HS-27A (cell line): ENCODE measurements around the gene UBASH3A.

Experiments used
- DNase-seq: peaks from one replicate; pipeline ENCODE4 v3.0.0-alpha.2; 2012; ENCODE audit warnings: low read depth, missing footprints

Gene UBASH3A

GRCh38 chr21:42403611-42404231, at the start of gene UBASH3A:
TSS of gene UBASH3A (plus strand) at chr21:42403902. CDS start at chr21:42403946, 44 bp downstream.
- no peak for DNase-seq

- DNase-seq, result no peak
These were observed 47.7 kb upstream of the UBASH3A start for GRCh38 chr21:42356046-42356445.

GRCh38 chr21:42356650-42357049, 47.1 kb upstream of the UBASH3A start:
- DNase-seq, result no peak

- no peak for DNase-seq
These were observed 46.4 kb upstream of the UBASH3A start for GRCh38 chr21:42357307-42357706.

GRCh38 chr21:42358261-42358660, 45.4 kb upstream of the UBASH3A start:
- no peak for DNase-seq

- DNase-seq, result no peak
These were observed 44.8 kb upstream of the UBASH3A start for GRCh38 chr21:42358937-42359336.

- no peak for DNase-seq
These were observed 43.4 kb upstream of the UBASH3A start for GRCh38 chr21:42360317-42360716.

- DNase-seq, result no peak
These were observed 42.4 kb upstream of the UBASH3A start for GRCh38 chr21:42361286-42361685.

- DNase-seq, result no peak
These were observed 41.5 kb upstream of the UBASH3A start for GRCh38 chr21:42362198-42362597.

GRCh38 chr21:42362700-42363099, 41.0 kb upstream of the UBASH3A start:
- DNase-seq, result no peak

- no peak for DNase-seq
These were observed 40.4 kb upstream of the UBASH3A start for GRCh38 chr21:42363312-42363711.

- no peak for DNase-seq
These were observed 39.3 kb upstream of the UBASH3A start for GRCh38 chr21:42364304-42364865.

- DNase-seq, result no peak
These were observed 37.9 kb upstream of the UBASH3A start for GRCh38 chr21:42365770-42366169.

GRCh38 chr21:42366292-42367010, 37.3 kb upstream of the UBASH3A start, which contains the start of gene TFF1:
TSS of gene TFF1 (minus strand) at chr21:42366535. CDS start at chr21:42366495, 40 bp downstream.
- DNase-seq, result no peak

GRCh38 chr21:42367367-42368165, 36.1 kb upstream of the UBASH3A start:
- no peak for DNase-seq

- DNase-seq, result no peak
These were observed 33.9 kb upstream of the UBASH3A start for GRCh38 chr21:42369821-42370220.

- DNase-seq, result no peak
These were observed 32.6 kb upstream of the UBASH3A start for GRCh38 chr21:42370894-42371654.

- DNase-seq, result no peak
These were observed 30.4 kb upstream of the UBASH3A start for GRCh38 chr21:42373196-42373907.

- no peak for DNase-seq
These were observed 29.7 kb upstream of the UBASH3A start for GRCh38 chr21:42373908-42374455.

GRCh38 chr21:42374457-42374856, 29.2 kb upstream of the UBASH3A start:
- DNase-seq, result no peak
